ENCODE data around the gene TTN. TPM values are rescaled to one million over a fixed set of nuclear protein-coding genes. Genes with fewer than 3 reads are reported as not detected.

TTN gene
- total and polyA plus RNA-seq, 4 donors: 0.01 to 3.0 (median 0.80) TPM

DNA sequence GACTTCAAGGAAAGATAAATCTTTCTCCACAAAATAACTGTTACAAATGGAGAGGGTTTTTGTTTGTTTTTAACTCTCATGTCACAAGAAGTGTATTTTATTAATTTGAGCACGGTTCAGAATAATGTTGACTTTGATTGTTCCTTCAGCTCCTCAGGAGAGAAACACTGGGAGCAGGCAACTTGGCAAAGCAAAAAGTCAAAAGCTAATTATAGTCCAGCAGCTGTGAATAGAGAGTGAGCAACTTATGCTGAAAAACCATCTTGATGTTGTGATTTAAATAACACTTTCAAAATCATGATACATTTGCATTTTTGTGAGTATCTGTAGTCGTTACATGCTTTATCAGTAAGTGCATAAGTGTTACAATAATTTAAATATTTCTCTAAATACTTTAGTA lies 37.5 kb upstream of the TTN start:
- TF ChIP-seq HNF4G (IDR thresholded peaks at IDR 0.05) (no peak), MAX (IDR thresholded peaks at IDR 0.05) (no peak), HNF4A (conservative IDR thresholded peaks at IDR 0.05) (no peak), RXRA (IDR thresholded peaks at IDR 0.05) (no peak), NR2F2 (IDR thresholded peaks at IDR 0.05) (no peak), EGR1 (IDR thresholded peaks at IDR 0.05; ENCODE audit: low read depth in 2 of 2) (no peak), RAD21 (IDR thresholded peaks at IDR 0.05) (no peak), TAF1 (conservative IDR thresholded peaks at IDR 0.05) (no peak), ATF3 (IDR thresholded peaks at IDR 0.05) (no peak), FOXA2 (IDR thresholded peaks at IDR 0.05) (no peak), REST (IDR thresholded peaks at IDR 0.05) (no peak), GABPA (IDR thresholded peaks at IDR 0.05 in 1 of 2, conservative IDR thresholded peaks at IDR 0.05 in 1 of 2) (no peak), YY1 (IDR thresholded peaks at IDR 0.05) (no peak), FOXA1 (IDR thresholded peaks at IDR 0.05) (no peak)
- TF ChIP-seq, protein P1, sequence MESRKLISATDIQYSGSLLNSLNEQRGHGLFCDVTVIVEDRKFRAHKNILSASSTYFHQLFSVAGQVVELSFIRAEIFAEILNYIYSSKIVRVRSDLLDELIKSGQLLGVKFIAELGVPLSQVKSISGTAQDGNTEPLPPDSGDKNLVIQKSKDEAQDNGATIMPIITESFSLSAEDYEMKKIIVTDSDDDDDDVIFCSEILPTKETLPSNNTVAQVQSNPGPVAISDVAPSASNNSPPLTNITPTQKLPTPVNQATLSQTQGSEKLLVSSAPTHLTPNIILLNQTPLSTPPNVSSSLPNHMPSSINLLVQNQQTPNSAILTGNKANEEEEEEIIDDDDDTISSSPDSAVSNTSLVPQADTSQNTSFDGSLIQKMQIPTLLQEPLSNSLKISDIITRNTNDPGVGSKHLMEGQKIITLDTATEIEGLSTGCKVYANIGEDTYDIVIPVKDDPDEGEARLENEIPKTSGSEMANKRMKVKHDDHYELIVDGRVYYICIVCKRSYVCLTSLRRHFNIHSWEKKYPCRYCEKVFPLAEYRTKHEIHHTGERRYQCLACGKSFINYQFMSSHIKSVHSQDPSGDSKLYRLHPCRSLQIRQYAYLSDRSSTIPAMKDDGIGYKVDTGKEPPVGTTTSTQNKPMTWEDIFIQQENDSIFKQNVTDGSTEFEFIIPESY (IDR thresholded peaks at IDR 0.05): no peak
- TF ChIP-seq, protein P2, sequence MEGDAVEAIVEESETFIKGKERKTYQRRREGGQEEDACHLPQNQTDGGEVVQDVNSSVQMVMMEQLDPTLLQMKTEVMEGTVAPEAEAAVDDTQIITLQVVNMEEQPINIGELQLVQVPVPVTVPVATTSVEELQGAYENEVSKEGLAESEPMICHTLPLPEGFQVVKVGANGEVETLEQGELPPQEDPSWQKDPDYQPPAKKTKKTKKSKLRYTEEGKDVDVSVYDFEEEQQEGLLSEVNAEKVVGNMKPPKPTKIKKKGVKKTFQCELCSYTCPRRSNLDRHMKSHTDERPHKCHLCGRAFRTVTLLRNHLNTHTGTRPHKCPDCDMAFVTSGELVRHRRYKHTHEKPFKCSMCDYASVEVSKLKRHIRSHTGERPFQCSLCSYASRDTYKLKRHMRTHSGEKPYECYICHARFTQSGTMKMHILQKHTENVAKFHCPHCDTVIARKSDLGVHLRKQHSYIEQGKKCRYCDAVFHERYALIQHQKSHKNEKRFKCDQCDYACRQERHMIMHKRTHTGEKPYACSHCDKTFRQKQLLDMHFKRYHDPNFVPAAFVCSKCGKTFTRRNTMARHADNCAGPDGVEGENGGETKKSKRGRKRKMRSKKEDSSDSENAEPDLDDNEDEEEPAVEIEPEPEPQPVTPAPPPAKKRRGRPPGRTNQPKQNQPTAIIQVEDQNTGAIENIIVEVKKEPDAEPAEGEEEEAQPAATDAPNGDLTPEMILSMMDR (IDR thresholded peaks at IDR 0.05; ENCODE audit: low read depth, low read length, missing input control): no peak
- DNase-seq (ENCODE audit: low spot score): no peak
- no peaks in the 10 kb centered on the region for H3K27me3 ChIP-seq (ENCODE audit: control insufficient read depth in 4 of 4, insufficient read depth in 4 of 4, low read length in 3 of 4)
- WGBS: 76% methylated on average over 2 of the region's 2 CpGs
- H3K4me3 ChIP-seq (ENCODE audit: low read depth in 1 of 3, low read length in 3 of 3): no peak overlapping the region
- H3K36me3 ChIP-seq (ENCODE audit: control insufficient read depth in 4 of 4, insufficient read depth in 3 of 4, low read depth in 1 of 4, low read length in 3 of 4): no peaks in the 10 kb centered on the region
- H3K4me1 ChIP-seq (ENCODE audit: control insufficient read depth in 4 of 4, insufficient read depth in 4 of 4, low read length in 3 of 4): no peaks in the 10 kb centered on the region
- H3K9me3 ChIP-seq (ENCODE audit: control insufficient read depth in 4 of 4, low read length in 3 of 4): no peaks in the 10 kb centered on the region
- H3K9ac ChIP-seq (ENCODE audit: low read depth in 1 of 2, low read length in 2 of 2): no peak overlapping the region
- no peak overlapping the region for H3K27ac ChIP-seq (ENCODE audit: low read depth in 1 of 2, low read length in 2 of 2)

DNA sequence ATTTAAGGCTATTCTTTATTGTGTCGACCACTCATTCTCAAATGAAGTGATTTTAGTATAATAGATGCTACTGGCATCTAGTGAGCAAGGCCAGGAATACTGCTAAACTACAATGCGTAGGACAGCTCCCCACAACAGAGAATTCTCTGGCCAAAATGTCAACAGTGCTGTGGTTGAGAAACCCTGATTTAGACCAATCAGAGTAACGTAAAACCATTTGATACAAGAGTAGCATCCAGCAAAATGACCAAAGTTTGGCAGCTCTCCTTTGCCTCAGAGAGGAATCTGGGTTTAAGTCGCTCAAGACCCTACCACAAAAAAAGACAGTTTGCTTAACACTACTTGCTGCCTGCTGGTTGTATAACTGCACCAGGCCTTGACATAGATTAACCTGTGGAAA lies 37.0 kb upstream of the TTN start:
- 79% methylated on average over 4 of the region's 4 CpGs for WGBS
- H3K27ac ChIP-seq (ENCODE audit: low read depth in 1 of 2, low read length in 2 of 2): no peak overlapping the region
- no peak overlapping the region for H3K4me3 ChIP-seq (ENCODE audit: low read depth in 1 of 3, low read length in 3 of 3)
- no peaks in the 10 kb centered on the region for H3K27me3 ChIP-seq (ENCODE audit: control insufficient read depth in 4 of 4, insufficient read depth in 4 of 4, low read length in 3 of 4)
- H3K9me3 ChIP-seq (ENCODE audit: control insufficient read depth in 4 of 4, low read length in 3 of 4): no peaks in the 10 kb centered on the region
- no peak for DNase-seq (ENCODE audit: low spot score)
- no peaks in the 10 kb centered on the region for H3K36me3 ChIP-seq (ENCODE audit: control insufficient read depth in 4 of 4, insufficient read depth in 3 of 4, low read depth in 1 of 4, low read length in 3 of 4)
- no peak overlapping the region for H3K9ac ChIP-seq (ENCODE audit: low read depth in 1 of 2, low read length in 2 of 2)
- no peaks in the 10 kb centered on the region for H3K4me1 ChIP-seq (ENCODE audit: control insufficient read depth in 4 of 4, insufficient read depth in 4 of 4, low read length in 3 of 4)
- TF ChIP-seq, protein P1 (IDR thresholded peaks at IDR 0.05): no peak
- no peak for TF ChIP-seq ATF3 (IDR thresholded peaks at IDR 0.05)
- no peak for TF ChIP-seq GABPA (IDR thresholded peaks at IDR 0.05 in 1 of 2, conservative IDR thresholded peaks at IDR 0.05 in 1 of 2)
- no peak for TF ChIP-seq SP1 (IDR thresholded peaks at IDR 0.05)
- no peak for TF ChIP-seq TAF1 (conservative IDR thresholded peaks at IDR 0.05)
- no peak for TF ChIP-seq REST (IDR thresholded peaks at IDR 0.05)
- TF ChIP-seq MAX (IDR thresholded peaks at IDR 0.05): no peak
- no peak for TF ChIP-seq JUND (IDR thresholded peaks at IDR 0.05)
- no peak for TF ChIP-seq RXRA (IDR thresholded peaks at IDR 0.05)
- no peak for TF ChIP-seq YY1 (IDR thresholded peaks at IDR 0.05)

Data from liver (tissue), 9 donors.